ENCODE results near the gene SLC44A4.
"Not testable (repeated sequence)": the region's sequence is repeated elsewhere in the genome, so short reads cannot be mapped to it uniquely, and the experiment has no call there.

The SLC44A4 gene

GRCh38 chr6:31879901-31880300 is 1.1 kb upstream of the SLC44A4 start:
- no peak for DNase-seq (ENCODE audit: low read depth)

GRCh38 chr6:31879143-31879542 is 346 bp upstream of the SLC44A4 start:
- DNase-seq (ENCODE audit: low read depth), result no peak

GRCh38 chr6:31878222-31878621 is 575 bp downstream of the SLC44A4 start:
- DNase-seq (ENCODE audit: low read depth), result no peak

- no peak for DNase-seq (ENCODE audit: low read depth)
Observed at GRCh38 chr6:31877651-31878161, 1.1 kb downstream of the SLC44A4 start.

GRCh38 chr6:31877125-31877650 is 1.6 kb downstream of the SLC44A4 start:
- DNase-seq (ENCODE audit: low read depth), result no peak

- no peak for DNase-seq (ENCODE audit: low read depth)
Observed at GRCh38 chr6:31876357-31876756, 2.4 kb downstream of the SLC44A4 start.

GRCh38 chr6:31875877-31876276 is 2.9 kb downstream of the SLC44A4 start:
- DNase-seq (ENCODE audit: low read depth), result no peak

- no peak for DNase-seq (ENCODE audit: low read depth)
Observed at GRCh38 chr6:31874836-31875572, 3.8 kb downstream of the SLC44A4 start.

GRCh38 chr6:31874084-31874670 is 4.6 kb downstream of the SLC44A4 start:
- DNase-seq (ENCODE audit: low read depth), result no peak

GRCh38 chr6:31871046-31871659 is 7.6 kb downstream of the SLC44A4 start:
- no peak for DNase-seq (ENCODE audit: low read depth)

GRCh38 chr6:31870385-31870921 is 8.3 kb downstream of the SLC44A4 start:
- no peak for DNase-seq (ENCODE audit: low read depth)

GRCh38 chr6:31869343-31869742 is 9.5 kb downstream of the SLC44A4 start:
- no peak for DNase-seq (ENCODE audit: low read depth)

- DNase-seq (ENCODE audit: low read depth), result not testable (repeated sequence)
Observed at GRCh38 chr6:31868658-31868971, 10.2 kb downstream of the SLC44A4 start.

- no peak for DNase-seq (ENCODE audit: low read depth)
Observed at GRCh38 chr6:31865205-31866118, 13.3 kb downstream of the SLC44A4 start.

- no peak for DNase-seq (ENCODE audit: low read depth)
Observed at GRCh38 chr6:31864818-31865204, 14.0 kb downstream of the SLC44A4 start.

GRCh38 chr6:31864123-31864562 is 14.7 kb downstream of the SLC44A4 start:
- not testable (repeated sequence) for DNase-seq (ENCODE audit: low read depth)

- peak; percentile 99 for DNase-seq (ENCODE audit: low read depth)
Observed at GRCh38 chr6:31862344-31863235, 16.2 kb downstream of the SLC44A4 start, which contains the start of gene NEU1. NEU1 (minus strand) TSS chr6:31862821; CDS start chr6:31862776, 45 bp downstream.

GRCh38 chr6:31861919-31862343 is 16.9 kb downstream of the SLC44A4 start:
- DNase-seq (ENCODE audit: low read depth), result no peak

GRCh38 chr6:31861150-31861549 is 17.6 kb downstream of the SLC44A4 start:
- no peak for DNase-seq (ENCODE audit: low read depth)

GRCh38 chr6:31860349-31860748 is 18.4 kb downstream of the SLC44A4 start:
- no peak for DNase-seq (ENCODE audit: low read depth)

Measured in stimulated activated CD8-positive, alpha-beta memory T cell treated with anti-CD3 and anti-CD28 coated beads, Interleukin-12 subunit alpha, Interleukin-12 subunit beta, amount 100 ng/mL, for 1 hour (primary cell).